DMS 273 treated with DMSO at 0.1 percent for 48 hours (cell line): ENCODE measurements around the gene TENM3.
"Not testable (repeated sequence)": the region's sequence is repeated elsewhere in the genome, so short reads cannot be mapped to it uniquely, and the experiment has no call there.

Source experiments
- DNase-seq: peaks from one replicate; lab custom pipeline; 2025; lab: John Stamatoyannopoulos, UW

Gene TENM3

GRCh38 chr4:182228991-182229577 is 14.1 kb upstream of the TENM3 start:
- no peak for DNase-seq

GRCh38 chr4:182230256-182230655 is 12.9 kb upstream of the TENM3 start:
- no peak for DNase-seq

GRCh38 chr4:182231080-182231479 is 12.1 kb upstream of the TENM3 start:
- DNase-seq, result no peak

GRCh38 chr4:182231496-182231895 is 11.7 kb upstream of the TENM3 start:
- no peak for DNase-seq

GRCh38 chr4:182233310-182234090 is 9.7 kb upstream of the TENM3 start:
- no peak for DNase-seq

- no peak for DNase-seq
Observed at GRCh38 chr4:182235021-182235795, 8.0 kb upstream of the TENM3 start.

- DNase-seq, result no peak
Observed at GRCh38 chr4:182236186-182236585, 7.0 kb upstream of the TENM3 start.

GRCh38 chr4:182237010-182237409 is 6.2 kb upstream of the TENM3 start:
- not testable (repeated sequence) for DNase-seq

GRCh38 chr4:182238355-182238931 is 4.8 kb upstream of the TENM3 start:
- DNase-seq, result no peak

- no peak for DNase-seq
Observed at GRCh38 chr4:182240161-182241130, 2.8 kb upstream of the TENM3 start.

GRCh38 chr4:182242260-182242659 is 942 bp upstream of the TENM3 start:
- not testable (repeated sequence) for DNase-seq

GRCh38 chr4:182242787-182243186 is 415 bp upstream of the TENM3 start:
- DNase-seq, result no peak

GRCh38 chr4:182245041-182245440 is 1.8 kb downstream of the TENM3 start:
- no peak for DNase-seq

GRCh38 chr4:182245541-182246215 is 2.5 kb downstream of the TENM3 start:
- no peak for DNase-seq

GRCh38 chr4:182246401-182247205 is 3.4 kb downstream of the TENM3 start:
- DNase-seq, result no peak

- no peak for DNase-seq
Observed at GRCh38 chr4:182248295-182248694, 5.1 kb downstream of the TENM3 start.

GRCh38 chr4:182250446-182250845 is 7.2 kb downstream of the TENM3 start:
- DNase-seq, result no peak

GRCh38 chr4:182251116-182251515 is 7.9 kb downstream of the TENM3 start:
- DNase-seq, result no peak

GRCh38 chr4:182252220-182252619 is 9.0 kb downstream of the TENM3 start:
- no peak for DNase-seq
